Parathyroid adenoma (tissue), 2 donors: Measurements from ENCODE around the gene PHF14.
A peak's percentile ranks its signal among the peaks of the same experiment; 100 is the strongest.

Experiments used
- H2AFZ ChIP-seq: fragments of 300-600 bp; sonication (generic); one replicate; pipeline ENCODE4 v1.7.0; 2017; ENCODE audit warnings: antibody characterized with exemption, mild to moderate bottlenecking
- H3K27ac ChIP-seq: fragments of 300-600 bp; sonication (generic); one replicate; pipeline ENCODE4 v1.7.0; 2017
- H3K27me3 ChIP-seq: fragments of 300-600 bp; sonication (generic); one replicate; pipeline ENCODE4 v1.7.0; 2017; ENCODE audit warnings: low read length; ENCODE audit not compliant: control insufficient read depth, insufficient read depth
- H3K36me3 ChIP-seq: fragments of 300-600 bp; sonication (generic); one replicate; pipeline ENCODE4 v1.7.0; 2017; ENCODE audit warnings: low read length; ENCODE audit not compliant: control insufficient read depth, insufficient read depth
- H3K4me1 ChIP-seq: fragments of 300-600 bp; sonication (generic); one replicate; pipeline ENCODE4 v1.7.0; 2017; ENCODE audit warnings: control low read depth
- H3K4me2 ChIP-seq: fragments of 300-600 bp; sonication (generic); one replicate; pipeline ENCODE4 v1.7.0; 2017; ENCODE audit warnings: low read length
- H3K4me3 ChIP-seq: fragments of 300-600 bp; sonication (generic); one replicate; pipeline ENCODE4 v1.7.0; 2017; ENCODE audit warnings: low read depth, low read length
- H3K79me2 ChIP-seq: fragments of 300-600 bp; sonication (generic); one replicate; pipeline ENCODE4 v1.7.0; 2017; ENCODE audit warnings: control low read depth
- H3K9ac ChIP-seq: fragments of 300-600 bp; sonication (generic); one replicate; pipeline ENCODE4 v1.7.0; 2017; ENCODE audit warnings: mild to moderate bottlenecking
- H3K9me3 ChIP-seq: fragments of 300-600 bp; sonication (generic); one replicate; pipeline ENCODE4 v1.7.0; 2017; ENCODE audit warnings: low read length; ENCODE audit not compliant: control insufficient read depth
- CTCF ChIP-seq: fragments of 300-600 bp; sonication (generic); IDR thresholded peaks from one replicate; pipeline ENCODE4 v1.7.0; 2017; ENCODE audit warnings: antibody characterized with exemption, mild to moderate bottlenecking
- donor health status: primary hyperparathyroidism.

The PHF14 gene

GRCh38 chr7:11062110-11062509, 88.4 kb downstream of the PHF14 start:
- H2AFZ ChIP-seq: no peak overlapping the region
- H3K4me1 ChIP-seq: no peaks in the 10 kb centered on the region
- H3K4me2 ChIP-seq: peak overlapping the region; percentile 13
- no peak for TF ChIP-seq CTCF
- no peaks in the 10 kb centered on the region for H3K9me3 ChIP-seq
- no peak overlapping the region for H3K9ac ChIP-seq
- no peak overlapping the region for H3K4me3 ChIP-seq
- H3K36me3 ChIP-seq: no peaks in the 10 kb centered on the region
- H3K27ac ChIP-seq: no peak overlapping the region
- no peaks in the 10 kb centered on the region for H3K27me3 ChIP-seq
- H3K79me2 ChIP-seq: no peaks in the 10 kb centered on the region

- H3K4me2 ChIP-seq: no peak overlapping the region
- no peaks in the 10 kb centered on the region for H3K4me1 ChIP-seq
- H2AFZ ChIP-seq: no peak overlapping the region
- H3K79me2 ChIP-seq: no peaks in the 10 kb centered on the region
- H3K27me3 ChIP-seq: no peaks in the 10 kb centered on the region
- no peak overlapping the region for H3K9ac ChIP-seq
- H3K4me3 ChIP-seq: no peak overlapping the region
- no peak overlapping the region for H3K27ac ChIP-seq
- TF ChIP-seq CTCF: no peak
- no peaks in the 10 kb centered on the region for H3K36me3 ChIP-seq
- H3K9me3 ChIP-seq: no peaks in the 10 kb centered on the region
These were observed 95.9 kb downstream of the PHF14 start for GRCh38 chr7:11069591-11069990.

- Histone ChIP-seq H3K4me2 (no peak overlapping the region), H3K27me3 (no peaks in the 10 kb centered on the region), H3K79me2 (no peaks in the 10 kb centered on the region), H3K36me3 (no peaks in the 10 kb centered on the region), H3K27ac (no peak overlapping the region), H3K4me1 (no peaks in the 10 kb centered on the region), H2AFZ (no peak overlapping the region), H3K9ac (no peak overlapping the region), H3K4me3 (no peak overlapping the region), H3K9me3 (no peaks in the 10 kb centered on the region)
- no peak for TF ChIP-seq CTCF
These were observed 104.1 kb downstream of the PHF14 start for GRCh38 chr7:11077816-11078215.

- H3K27ac ChIP-seq: no peak overlapping the region
- no peak overlapping the region for H3K4me2 ChIP-seq
- H3K79me2 ChIP-seq: no peaks in the 10 kb centered on the region
- no peaks in the 10 kb centered on the region for H3K4me1 ChIP-seq
- H3K36me3 ChIP-seq: no peaks in the 10 kb centered on the region
- no peaks in the 10 kb centered on the region for H3K27me3 ChIP-seq
- no peaks in the 10 kb centered on the region for H3K9me3 ChIP-seq
- H3K4me3 ChIP-seq: no peak overlapping the region
- no peak for TF ChIP-seq CTCF
- H2AFZ ChIP-seq: no peak overlapping the region
- H3K9ac ChIP-seq: no peak overlapping the region
These were observed 104.7 kb downstream of the PHF14 start for GRCh38 chr7:11078247-11078834.

- Histone ChIP-seq H3K9ac (no peak overlapping the region), H3K36me3 (no peaks in the 10 kb centered on the region), H3K4me2 (no peak overlapping the region), H3K27me3 (no peaks in the 10 kb centered on the region), H3K79me2 (no peaks in the 10 kb centered on the region), H3K4me3 (no peak overlapping the region), H3K4me1 (no peaks in the 10 kb centered on the region), H3K9me3 (no peaks in the 10 kb centered on the region), H2AFZ (no peak overlapping the region), H3K27ac (no peak overlapping the region)
- TF ChIP-seq CTCF: no peak
These were observed 106.2 kb downstream of the PHF14 start for GRCh38 chr7:11079907-11080306.
